ENCODE data around the gene SKP1. TPM values are rescaled to one million over a fixed set of nuclear protein-coding genes. Genes with fewer than 3 reads are reported as not detected.
"Not testable (repeated sequence)": the region's sequence is repeated elsewhere in the genome, so short reads cannot be mapped to it uniquely, and the experiment has no call there.

Gene SKP1
- 100 to 1,000 TPM; 218 to 265 TPM for total RNA-seq

- ATAC-seq: peak; percentile 85
Observed at GRCh38 chr5:134176511-134177368, at the start of gene SKP1. TSS of gene SKP1 (minus strand) at chr5:134176950. CDS start at chr5:134174022, 2,928 bp downstream.

GRCh38 chr5:134225780-134226440 is 49.2 kb upstream of the SKP1 start, which contains the start of gene PPP2CA:
TSS of gene PPP2CA (minus strand) at chr5:134226073. CDS start at chr5:134225861, 212 bp downstream.
- ChIA-PET POLR2A (interaction anchor here (0.6 to 3.0 kb wide), 16 partner anchors 10 to 434 kb away, joined by 3 to 29 read pairs (median 4); partner anchors contain the start of genes JADE2, SKP1 and UBE2B), CTCF (interaction anchor here (0.8 to 1.9 kb wide), 11 partner anchors 9 to 513 kb away, joined by 3 to 8 read pairs (median 3); partner anchors contain the start of gene CAMLG)
- intact Hi-C loops (cut with DNase I, micrococcal nuclease): loop anchor here (1.0 to 10.0 kb wide), 18 partner anchors 49 to 1264 kb away; partner anchors contain the start of genes UBE2B (in 2 of the 2), AFF4 (in 1 of the 2), C5orf15 (in 1 of the 2) and C5orf24 (in 1 of the 2)
- Mint-ChIP-seq H3K27ac (peak within 1 kb of the TSS; percentile 98), H3K27me3 (no peaks in the 10 kb centered on the region), H3K36me3 (ENCODE audit: low read depth) (peaks cover 34% of the 10 kb centered on the region), H3K9me3 (ENCODE audit: low read depth) (no peaks in the 10 kb centered on the region), H3K4me1 (peaks cover 46% of the 10 kb centered on the region), H3K4me3 (peak within 1 kb of the TSS; percentile 97)
- DNase-seq (peak; percentile 99), ATAC-seq (peak; percentile 88)

More at GRCh38 chr5:134176511-134177368, at the start of gene SKP1:
- POLR2A ChIA-PET: interaction anchor here (0.6 to 2.8 kb wide), 12 partner anchors 11 to 349 kb away, joined by 3 to 29 read pairs (median 4); partner anchors contain the start of genes JADE2, PPP2CA and VDAC1
- CTCF ChIA-PET: interaction anchor here (1.0 to 1.8 kb wide), 5 partner anchors 11 to 137 kb away, joined by 3 to 11 read pairs (median 5); no protein-coding TSS in a partner anchor
- H3K27me3 Mint-ChIP-seq: no peaks in the 10 kb centered on the region
- H3K4me1 Mint-ChIP-seq: peaks cover 32% of the 10 kb centered on the region
- H3K36me3 Mint-ChIP-seq (ENCODE audit: low read depth): peaks cover 24% of the 10 kb centered on the region
- peak within 1 kb of the TSS; percentile 95 for H3K27ac Mint-ChIP-seq
- H3K9me3 Mint-ChIP-seq (ENCODE audit: low read depth): no peaks in the 10 kb centered on the region
- DNase-seq: peak; percentile 91
- H3K4me3 Mint-ChIP-seq: peak within 1 kb of the TSS; percentile 98
- intact Hi-C loops (cut with DNase I, micrococcal nuclease): loop anchor here (1.0 to 5.0 kb wide), 15 partner anchors 50 to 1126 kb away; partner anchors contain the start of genes PPP2CA (in 2 of the 2), C5orf15 (in 1 of the 2), CAMLG (in 1 of the 2) and CDKL3 (in 1 of the 2)

- intact Hi-C loops (cut with DNase I, micrococcal nuclease): loop anchor here (1.0 to 10.0 kb wide), 8 partner anchors 62 to 1263 kb away; partner anchors contain the start of genes AFF4 (in 1 of the 2), C5orf24 (in 1 of the 2), DDX46 (in 1 of the 2) and JADE2 (in 1 of the 2)
- DNase-seq (peak; percentile 83), ATAC-seq (peak; percentile 39)
- peak overlapping the region; percentile 97 for H3K4me3 Mint-ChIP-seq
- no peaks in the 10 kb centered on the region for H3K9me3 Mint-ChIP-seq (ENCODE audit: low read depth)
- H3K27me3 Mint-ChIP-seq: no peaks in the 10 kb centered on the region
- POLR2A ChIA-PET: interaction anchor here (0.6 to 3.0 kb wide), 5 partner anchors 9 to 343 kb away, joined by 3 to 29 read pairs (median 7); partner anchors contain the start of genes JADE2 and SKP1
- CTCF ChIA-PET: interaction anchor here (0.9 to 1.9 kb wide), 15 partner anchors 9 to 514 kb away, joined by 3 to 9 read pairs (median 4); partner anchors contain the start of gene CAMLG
- H3K27ac Mint-ChIP-seq: peak overlapping the region; percentile 98
- peaks cover 54% of the 10 kb centered on the region for H3K4me1 Mint-ChIP-seq
- H3K36me3 Mint-ChIP-seq (ENCODE audit: low read depth): peaks cover 41% of the 10 kb centered on the region
Observed at GRCh38 chr5:134224888-134225779, 48.4 kb upstream of the SKP1 start.

GRCh38 chr5:134223406-134224248 is 46.9 kb upstream of the SKP1 start:
- no peak for ATAC-seq
- DNase-seq: no peak
- Mint-ChIP-seq H3K27ac (peak overlapping the region; percentile 98), H3K9me3 (ENCODE audit: low read depth) (no peaks in the 10 kb centered on the region), H3K27me3 (no peaks in the 10 kb centered on the region), H3K4me1 (peaks cover 66% of the 10 kb centered on the region), H3K36me3 (ENCODE audit: low read depth) (peaks cover 44% of the 10 kb centered on the region), H3K4me3 (peak overlapping the region; percentile 97)
- intact Hi-C loops (cut with DNase I, micrococcal nuclease): loop anchor here (5.0 to 10.0 kb wide), 2 partner anchors 64 to 651 kb away; partner anchors contain the start of gene TXNDC15 (in 1 of the 2)
- CTCF ChIA-PET: interaction anchor here (0.6 to 1.7 kb wide), 8 partner anchors 9 to 543 kb away, joined by 3 to 8 read pairs (median 5); no protein-coding TSS in a partner anchor
- POLR2A ChIA-PET: interaction anchor here (0.7 kb wide), 2 partner anchors 408 to 1357 kb away, joined by 3 read pairs; partner anchors contain the start of gene UQCRQ

GRCh38 chr5:134221690-134222089 is 44.9 kb upstream of the SKP1 start:
- peaks cover 42% of the 10 kb centered on the region for H3K36me3 Mint-ChIP-seq (ENCODE audit: low read depth)
- POLR2A ChIA-PET: interaction anchor here (0.6 to 1.0 kb wide), 4 partner anchors 10 to 60 kb away, joined by 3 to 4 read pairs (median 3); no protein-coding TSS in a partner anchor
- peak overlapping the region; percentile 62 for H3K4me3 Mint-ChIP-seq
- peak overlapping the region; percentile 75 for H3K27ac Mint-ChIP-seq
- ATAC-seq; H3K9me3 Mint-ChIP-seq (ENCODE audit: low read depth); H3K27me3 Mint-ChIP-seq; DNase-seq: not testable (repeated sequence)
- CTCF ChIA-PET: interaction anchor here (0.7 to 1.5 kb wide), 4 partner anchors 13 to 360 kb away, joined by 3 to 8 read pairs (median 4); no protein-coding TSS in a partner anchor
- peaks cover 64% of the 10 kb centered on the region for H3K4me1 Mint-ChIP-seq
- intact Hi-C loops (cut with DNase I, micrococcal nuclease): loop anchor here (5.0 to 10.0 kb wide), 2 partner anchors 66 to 653 kb away; partner anchors contain the start of gene TXNDC15 (in 1 of the 2)

GRCh38 chr5:134215757-134216156 is 39.0 kb upstream of the SKP1 start:
- H3K27me3 Mint-ChIP-seq: no peaks in the 10 kb centered on the region
- DNase-seq (no peak), ATAC-seq (no peak)
- ChIA-PET POLR2A (interaction anchor here (0.6 to 1.2 kb wide), 2 partner anchors 10 to 15 kb away, joined by 3 to 7 read pairs; partner anchors contain the start of gene PPP2CA), CTCF (interaction anchor here (1.3 to 2.0 kb wide), 2 partner anchors 9 to 34 kb away, joined by 5 to 8 read pairs; partner anchors contain the start of gene PPP2CA)
- H3K4me1 Mint-ChIP-seq: peaks cover 64% of the 10 kb centered on the region
- peak overlapping the region; percentile 37 for H3K27ac Mint-ChIP-seq
- H3K4me3 Mint-ChIP-seq: no peak overlapping the region
- peaks cover 26% of the 10 kb centered on the region for H3K36me3 Mint-ChIP-seq (ENCODE audit: low read depth)
- intact Hi-C loops (cut with DNase I, micrococcal nuclease): no loop called here
- H3K9me3 Mint-ChIP-seq (ENCODE audit: low read depth): no peaks in the 10 kb centered on the region

GRCh38 chr5:134211263-134212031 is 34.7 kb upstream of the SKP1 start:
- H3K4me3 Mint-ChIP-seq; DNase-seq; ATAC-seq; H3K9me3 Mint-ChIP-seq (ENCODE audit: low read depth); H3K27ac Mint-ChIP-seq; H3K27me3 Mint-ChIP-seq; intact Hi-C loops (cut with DNase I, micrococcal nuclease): not testable (repeated sequence)
- ChIA-PET POLR2A (interaction anchor here (0.6 to 1.7 kb wide), 5 partner anchors 8 to 58 kb away, joined by 3 to 7 read pairs (median 4); no protein-coding TSS in a partner anchor), CTCF (interaction anchor here (0.7 to 2.1 kb wide), 4 partner anchors 10 to 172 kb away, joined by 4 to 7 read pairs (median 4); no protein-coding TSS in a partner anchor)
- H3K4me1 Mint-ChIP-seq: peaks cover 52% of the 10 kb centered on the region
- peaks cover 22% of the 10 kb centered on the region for H3K36me3 Mint-ChIP-seq (ENCODE audit: low read depth)

GRCh38 chr5:134209477-134210245 is 32.9 kb upstream of the SKP1 start:
- Mint-ChIP-seq H3K4me3 (no peak overlapping the region), H3K27ac (no peak overlapping the region), H3K27me3 (no peaks in the 10 kb centered on the region), H3K36me3 (ENCODE audit: low read depth) (peaks cover 29% of the 10 kb centered on the region), H3K9me3 (ENCODE audit: low read depth) (no peaks in the 10 kb centered on the region), H3K4me1 (peaks cover 46% of the 10 kb centered on the region)
- ATAC-seq (no peak), DNase-seq (no peak)
- CTCF ChIA-PET: interaction anchor here (0.9 to 2.1 kb wide), 6 partner anchors 13 to 80 kb away, joined by 3 to 8 read pairs (median 5); partner anchors contain the start of gene PPP2CA
- intact Hi-C loops (cut with DNase I, micrococcal nuclease): no loop called here
- POLR2A ChIA-PET: interaction anchor here (0.6 to 0.7 kb wide), 2 partner anchors 17 to 615 kb away, joined by 5 read pairs; no protein-coding TSS in a partner anchor
